Smooth muscle cell (in vitro differentiated cells): Measurements from ENCODE around the gene MYO15B. TPM values are rescaled to one million over a fixed set of nuclear protein-coding genes. Genes with fewer than 3 reads are reported as not detected.
"Not testable (repeated sequence)": the region's sequence is repeated elsewhere in the genome, so short reads cannot be mapped to it uniquely, and the experiment has no call there.

ENCODE experiments used
- DNase-seq: peaks from one replicate; lab custom pipeline; 2025; ENCODE audit not compliant: unreplicated experiment; lab: John Stamatoyannopoulos, UW
- H2AFZ ChIP-seq: fragments of 200-600 bp; sonication (generic); 2 replicates; pipeline ENCODE4 v1.6.0; 2016; ENCODE audit warnings: antibody characterized with exemption, low read depth, mild to moderate bottlenecking
- H3F3A ChIP-seq: fragments of 200-600 bp; sonication (generic); 2 replicates; pipeline ENCODE4 v1.6.0; 2017; ENCODE audit warnings: antibody characterized with exemption, low read depth
- H3K27ac ChIP-seq: fragments of 200-600 bp; sonication (generic); 2 replicates; pipeline ENCODE4 v1.5.1; 2016; ENCODE audit warnings: low read depth, mild to moderate bottlenecking
- H3K27me3 ChIP-seq: fragments of 200-600 bp; sonication (generic); 2 replicates; pipeline ENCODE4 v1.6.1; 2016; ENCODE audit warnings: low read depth, mild to moderate bottlenecking
- H3K36me3 ChIP-seq: fragments of 200-600 bp; sonication (generic); 2 replicates; pipeline ENCODE4 v1.5.1; 2016; ENCODE audit warnings: low read depth
- H3K4me1 ChIP-seq: fragments of 200-600 bp; sonication (generic); 2 replicates; pipeline ENCODE4 v1.5.1; 2016; ENCODE audit warnings: low read depth
- H3K4me2 ChIP-seq: fragments of 200-600 bp; sonication (generic); 2 replicates; pipeline ENCODE4 v1.6.0; 2016; ENCODE audit warnings: mild to moderate bottlenecking
- H3K4me3 ChIP-seq: fragments of 200-600 bp; sonication (generic); 2 replicates; pipeline ENCODE4 v1.5.1; 2016; ENCODE audit warnings: mild to moderate bottlenecking
- H3K79me2 ChIP-seq: fragments of 200-600 bp; sonication (generic); 2 replicates; pipeline ENCODE4 v1.6.0; 2016; ENCODE audit warnings: low read depth, mild to moderate bottlenecking
- H3K9ac ChIP-seq: fragments of 200-600 bp; sonication (generic); 2 replicates; pipeline ENCODE4 v1.6.0; 2016; ENCODE audit warnings: low read depth
- H3K9me3 ChIP-seq: fragments of 200-600 bp; sonication (generic); replicated peaks from 2 replicates; pipeline ENCODE4 v1.5.1; 2016; ENCODE audit warnings: low read depth
- H4K20me1 ChIP-seq: fragments of 200-600 bp; sonication (generic); 2 replicates; pipeline ENCODE4 v1.6.0; 2016; ENCODE audit warnings: low read depth
- WGBS: methylation state at CpG from one replicate; pipeline ENCODE4 v1.1.7; 2016; ENCODE audit warnings: low lambda C conversion rate; 5-methylcytosine and 5-hydroxymethylcytosine counted together
- polyA plus RNA-seq: library from polyadenylated mRNA; unstranded; fragments of >200 nt; fragmentation: Nextera tagmentation; extraction: Ambion mirVana; gene quantifications from 2 replicates; pipeline ENCODE4 v1.2.1, GENCODE V29; 2016
- total RNA-seq: library from RNA; depleted of rRNA; stranded (reverse); fragments of >200 nt; gene quantifications from 2 replicates; pipeline ENCODE4 v1.2.3, GENCODE V29; 2014
- TF ChIP-seq, protein P1 (sequence below): fragments of 200-600 bp; sonication (generic); IDR thresholded peaks from 2 replicates; pipeline ENCODE4 v1.5.1; 2017; ENCODE audit warnings: borderline replicate concordance, mild to moderate bottlenecking, antibody characterized with exemption; ENCODE audit not compliant: insufficient read depth, poor library complexity, severe bottlenecking

MYO15B gene
- total and polyA plus RNA-seq, 2 experiments from 2014 or later, result 14.7 to 17.5 TPM

- H3K4me1 ChIP-seq, result no peaks in the 10 kb centered on the region
- H3F3A ChIP-seq, result no peaks in the 10 kb centered on the region
- H2AFZ ChIP-seq, result no peak overlapping the region
- H3K4me2 ChIP-seq, result no peak overlapping the region
- H3K27me3 ChIP-seq, result no peaks in the 10 kb centered on the region
- no peaks in the 10 kb centered on the region for H3K36me3 ChIP-seq
- no peak overlapping the region for H3K27ac ChIP-seq
- H4K20me1 ChIP-seq, result no peaks in the 10 kb centered on the region
- no peaks in the 10 kb centered on the region for H3K79me2 ChIP-seq
- no peak for DNase-seq
- no peaks in the 10 kb centered on the region for H3K9me3 ChIP-seq
- H3K9ac ChIP-seq, result no peak overlapping the region
- WGBS, result 92% methylated on average over 10 of the region's 10 CpGs
- TF ChIP-seq, protein P1, sequence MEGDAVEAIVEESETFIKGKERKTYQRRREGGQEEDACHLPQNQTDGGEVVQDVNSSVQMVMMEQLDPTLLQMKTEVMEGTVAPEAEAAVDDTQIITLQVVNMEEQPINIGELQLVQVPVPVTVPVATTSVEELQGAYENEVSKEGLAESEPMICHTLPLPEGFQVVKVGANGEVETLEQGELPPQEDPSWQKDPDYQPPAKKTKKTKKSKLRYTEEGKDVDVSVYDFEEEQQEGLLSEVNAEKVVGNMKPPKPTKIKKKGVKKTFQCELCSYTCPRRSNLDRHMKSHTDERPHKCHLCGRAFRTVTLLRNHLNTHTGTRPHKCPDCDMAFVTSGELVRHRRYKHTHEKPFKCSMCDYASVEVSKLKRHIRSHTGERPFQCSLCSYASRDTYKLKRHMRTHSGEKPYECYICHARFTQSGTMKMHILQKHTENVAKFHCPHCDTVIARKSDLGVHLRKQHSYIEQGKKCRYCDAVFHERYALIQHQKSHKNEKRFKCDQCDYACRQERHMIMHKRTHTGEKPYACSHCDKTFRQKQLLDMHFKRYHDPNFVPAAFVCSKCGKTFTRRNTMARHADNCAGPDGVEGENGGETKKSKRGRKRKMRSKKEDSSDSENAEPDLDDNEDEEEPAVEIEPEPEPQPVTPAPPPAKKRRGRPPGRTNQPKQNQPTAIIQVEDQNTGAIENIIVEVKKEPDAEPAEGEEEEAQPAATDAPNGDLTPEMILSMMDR, result no peak
- H3K4me3 ChIP-seq, result no peak overlapping the region
Observed at GRCh38 chr17:75575197-75575596, 12.4 kb upstream of the MYO15B start.

DNA sequence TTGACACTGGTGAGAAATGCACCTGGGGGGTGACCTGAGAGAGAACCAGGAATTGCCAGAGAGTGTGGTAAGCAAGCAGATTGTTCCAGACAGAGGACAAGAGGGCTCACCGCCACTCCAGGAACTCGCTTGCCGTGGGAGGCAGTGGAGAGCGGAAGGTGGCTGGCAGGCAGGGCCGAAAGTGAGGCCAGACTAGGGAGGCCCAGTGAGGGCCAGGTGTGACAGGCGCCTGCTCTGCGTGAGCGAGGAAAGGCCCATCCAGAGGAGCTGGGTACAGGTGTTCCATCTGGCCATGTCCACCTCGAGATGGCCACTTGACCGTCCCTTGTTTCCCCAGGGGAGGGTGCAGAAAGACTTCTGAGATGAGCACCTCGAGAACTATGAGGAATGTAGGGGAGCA is 11.9 kb upstream of the MYO15B start:
- Histone ChIP-seq H3F3A (no peaks in the 10 kb centered on the region), H3K36me3 (no peaks in the 10 kb centered on the region), H3K27ac (no peak overlapping the region), H3K9me3 (no peaks in the 10 kb centered on the region), H3K9ac (no peak overlapping the region), H3K79me2 (no peaks in the 10 kb centered on the region), H3K4me3 (no peak overlapping the region), H3K4me1 (no peaks in the 10 kb centered on the region), H2AFZ (no peak overlapping the region), H3K4me2 (no peak overlapping the region), H4K20me1 (no peaks in the 10 kb centered on the region), H3K27me3 (no peaks in the 10 kb centered on the region)
- TF ChIP-seq, protein P1, result no peak
- WGBS, result 81% methylated on average over 11 of the region's 11 CpGs
- no peak for DNase-seq

DNA sequence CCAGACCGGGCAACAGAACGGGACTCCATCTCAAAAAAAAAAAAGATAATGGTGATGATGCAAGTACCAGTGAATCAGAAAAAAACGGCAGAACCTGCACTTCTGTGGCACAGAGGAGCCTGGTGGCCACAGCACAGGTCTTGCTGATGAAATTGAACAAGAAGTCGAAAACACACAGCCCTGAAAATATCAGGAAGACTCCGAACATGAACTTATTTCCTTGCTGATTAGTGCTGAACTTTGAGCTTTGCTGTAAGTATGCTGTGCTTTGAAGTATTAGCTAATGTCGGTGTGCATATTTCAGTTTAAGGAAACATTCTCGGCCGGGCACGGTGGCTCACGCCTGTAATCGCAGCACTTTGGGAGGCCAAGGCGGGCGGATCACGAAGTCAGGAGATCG is 10.9 kb upstream of the MYO15B start:
- Histone ChIP-seq H3K9me3 (no peaks in the 10 kb centered on the region), H3K9ac (no peak overlapping the region), H3K27ac (no peak overlapping the region), H2AFZ (no peak overlapping the region), H3K79me2 (no peaks in the 10 kb centered on the region), H3K4me1 (no peaks in the 10 kb centered on the region), H4K20me1 (no peaks in the 10 kb centered on the region), H3K4me3 (no peak overlapping the region), H3F3A (no peaks in the 10 kb centered on the region), H3K36me3 (no peaks in the 10 kb centered on the region), H3K27me3 (no peaks in the 10 kb centered on the region), H3K4me2 (no peak overlapping the region)
- TF ChIP-seq, protein P1, result no peak
- WGBS, result 76% methylated on average over 14 of the region's 15 CpGs
- DNase-seq, result no peak

DNA sequence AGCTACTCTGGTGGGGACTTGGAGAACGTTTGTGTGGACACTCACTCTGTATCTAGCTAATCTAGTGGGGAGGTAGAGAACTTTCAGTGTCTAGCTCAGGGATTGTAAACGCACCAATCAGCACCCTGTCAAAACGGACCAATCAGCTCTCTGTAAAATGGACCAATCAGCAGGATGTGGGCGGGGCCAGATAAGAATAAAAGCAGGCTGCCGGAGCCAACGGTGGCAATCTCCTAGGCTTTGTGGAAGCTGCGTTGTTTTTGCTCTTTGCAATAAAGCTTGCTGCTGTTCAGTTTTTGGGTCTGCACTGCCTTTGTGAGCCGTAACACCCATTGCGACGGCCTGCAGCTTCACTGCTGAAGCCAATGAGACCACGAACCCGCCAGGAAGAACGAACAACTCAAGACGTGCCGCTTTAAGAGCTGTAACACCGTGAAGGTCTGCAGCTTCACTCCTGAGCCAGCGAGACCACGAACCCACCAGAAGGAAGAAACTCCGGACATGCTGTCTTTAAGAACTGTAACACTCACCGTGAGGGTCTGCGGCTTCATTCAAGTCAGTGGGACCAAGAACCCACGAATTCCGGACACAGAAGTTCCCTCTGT is 6.4 kb upstream of the MYO15B start:
- 90% methylated on average over 23 of the region's 23 CpGs for WGBS
- not testable (repeated sequence) for H3K36me3 ChIP-seq, DNase-seq, H3K79me2 ChIP-seq, H4K20me1 ChIP-seq, H3K4me2 ChIP-seq, H3K27me3 ChIP-seq, H3K4me3 ChIP-seq, H3K9ac ChIP-seq, H3K4me1 ChIP-seq, H2AFZ ChIP-seq, H3K27ac ChIP-seq, H3F3A ChIP-seq, H3K9me3 ChIP-seq

DNA sequence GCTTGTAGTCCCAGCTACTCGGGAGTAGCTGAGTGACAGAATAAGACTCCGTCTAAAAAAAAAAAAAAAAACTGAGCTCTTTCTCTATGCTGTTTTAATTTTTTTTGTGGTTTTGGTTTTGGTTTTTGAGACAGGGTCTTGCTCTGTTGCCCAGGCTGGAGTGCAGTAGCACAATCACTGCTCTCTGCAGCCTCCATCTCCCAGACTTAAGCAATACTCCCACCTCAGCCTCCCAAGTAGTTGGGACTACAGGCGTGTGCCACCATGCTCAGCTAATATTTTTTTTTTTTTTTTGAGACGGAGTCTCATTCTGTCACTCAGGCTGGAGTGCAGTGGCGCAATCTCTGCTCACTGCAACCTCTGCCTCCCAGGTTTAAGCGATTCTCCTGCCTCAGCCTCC is 4.4 kb upstream of the MYO15B start:
- H3K9me3 ChIP-seq, H3K9ac ChIP-seq, H3K27ac ChIP-seq, H3K36me3 ChIP-seq, H2AFZ ChIP-seq, H3K27me3 ChIP-seq, H3K4me2 ChIP-seq, DNase-seq, H3K4me1 ChIP-seq, H4K20me1 ChIP-seq, H3K79me2 ChIP-seq, H3K4me3 ChIP-seq, H3F3A ChIP-seq: not testable (repeated sequence)
- 96% methylated on average over 6 of the region's 6 CpGs for WGBS
